HepG2 (cell line): Measurements from ENCODE around the gene NTN4. TPM values are rescaled to one million over a fixed set of nuclear protein-coding genes. Genes with fewer than 3 reads are reported as not detected.

Experiments used
- ATF4 ChIP-seq, 2 experiments: fragments of 450-650 bp in 1 of 2; sonication (generic) in 1 of 2; formaldehyde crosslinking; IDR thresholded peaks; 2 replicates each; pipeline versions ENCODE4 v1.5.0 to v1.8.0; 2020 to 2022; ENCODE audit warnings: mild to moderate bottlenecking in 1 of 2, missing genetic modification reagents in 1 of 2
- GLMP ChIP-seq: sonication (generic); formaldehyde crosslinking; IDR thresholded peaks from 2 replicates; pipeline ENCODE4 v1.9.0; 2021; ENCODE audit warnings: missing genetic modification reagents, mild to moderate bottlenecking, borderline replicate concordance
- MXD4 ChIP-seq: IDR thresholded peaks from 2 replicates; pipeline ENCODE4 v1.6.1; 2016; ENCODE audit warnings: mild to moderate bottlenecking, missing biosample characterization, missing genetic modification reagents
- RERE ChIP-seq: IDR thresholded peaks from 2 replicates; pipeline ENCODE4 v1.6.1; 2016; ENCODE audit warnings: low read depth, missing genetic modification reagents, missing compliant biosample characterization
- RNF219 ChIP-seq: sonication (generic); formaldehyde crosslinking; IDR thresholded peaks from 2 replicates; pipeline ENCODE4 v1.5.0; 2020; ENCODE audit warnings: mild to moderate bottlenecking, missing genetic modification reagents
- polyA plus RNA-seq, 8 experiments: library from polyadenylated mRNA; depleted of rRNA in 3 of 8; stranded (reverse) in 7 of 8; unstranded in 1 of 8; fragments of >200 nt; fragmentation: Illumina TruSeq in 4 of 8; extraction: Trizol in 4 of 8; gene quantifications; 2 replicates each; pipeline versions ENCODE4 v1.2.1 to v1.2.3, GENCODE V29; 2011 to 2016; ENCODE audit warnings: low read depth in 4 of 8, missing spikeins in 1 of 8, mixed read lengths in 1 of 8; ENCODE audit not compliant: insufficient read depth in 1 of 8
- total RNA-seq, 5 experiments: library from RNA; depleted of rRNA; stranded (reverse); fragments of >200 nt; fragmentation: Illumina TruSeq; extraction: Trizol; gene quantifications; 2 replicates each; pipeline ENCODE4 v1.2.3, GENCODE V29; 2016; ENCODE audit warnings: low read depth in 1 of 5

Gene NTN4
- total and polyA plus RNA-seq, 2 of the 13 experiments (the other 11 are each of a cell fraction or from before 2014, with no cell fraction given), result 7.8 to 11.5 TPM

- TF ChIP-seq RNF219 (no peak), MXD4 (CRISPR knock-in tag) (no peak), GLMP (no peak), RERE (no peak), ATF4 (CRISPR knock-in tag; IDR thresholded peaks at IDR 0.05) (no peak)
Measured at GRCh38 chr12:95710386-95710785, 80.2 kb downstream of the NTN4 start (continued).
